Breast epithelium (tissue), 4 donors: ENCODE data around the gene ABI3BP. TPM values are rescaled to one million over a fixed set of nuclear protein-coding genes. Genes with fewer than 3 reads are reported as not detected.

Experiments
- DNase-seq, 2 donors: peaks; one replicate each; pipeline ENCODE4 v3.0.0-alpha.2; 2019; ENCODE audit warnings: low spot score in 2 of 2
- H3K27ac ChIP-seq, 2 donors: fragments of 200-600 bp; sonication (generic) in 1 of 2; one replicate each; pipeline ENCODE4 v1.5.1; 2016 to 2019; ENCODE audit warnings: mild to moderate bottlenecking in 1 of 2
- H3K27me3 ChIP-seq, 2 donors: fragments of 200-600 bp; sonication (generic) in 1 of 2; one replicate each; pipeline versions ENCODE4 v1.5.1 to v1.6.0; 2017 to 2019; ENCODE audit warnings: control low read depth in 1 of 2, mild to moderate bottlenecking in 1 of 2
- H3K36me3 ChIP-seq: fragments of 200-600 bp; one replicate; pipeline ENCODE4 v1.5.1; 2019
- H3K4me1 ChIP-seq, 2 donors: fragments of 200-600 bp; sonication (generic); one replicate each; pipeline ENCODE4 v1.5.1; 2016 to 2019; ENCODE audit warnings: control low read depth in 1 of 2
- H3K4me3 ChIP-seq, 3 donors: fragments of 200-600 bp; sonication (generic); 1 replicate in 2 of 3; 2 replicates in 1 of 3; pipeline ENCODE4 v1.5.1; 2016 to 2019; ENCODE audit warnings: mild to moderate bottlenecking in 3 of 3, moderate library complexity in 2 of 3
- H3K9me3 ChIP-seq, 2 donors: fragments of 200-600 bp; sonication (generic) in 1 of 2; one replicate each; pipeline ENCODE4 v1.5.1; 2016 to 2019; ENCODE audit warnings: control low read depth in 1 of 2
- CTCF ChIP-seq, 3 donors: fragments of 450-650 bp; IDR thresholded peaks; one replicate each; pipeline ENCODE4 v1.5.1; 2016 to 2017; ENCODE audit warnings: antibody characterized with exemption in 3 of 3, mild to moderate bottlenecking in 3 of 3, moderate library complexity in 3 of 3
- POLR2A ChIP-seq: fragments of 450-650 bp; IDR thresholded peaks from one replicate; pipeline ENCODE4 v1.6.1; 2016; ENCODE audit warnings: antibody characterized with exemption, mild to moderate bottlenecking, moderate library complexity
- POLR2AphosphoS5 ChIP-seq, 3 donors: sonication (generic); formaldehyde crosslinking; IDR thresholded peaks; one replicate each; pipeline ENCODE4 v1.6.1; 2017; ENCODE audit warnings: antibody characterized with exemption in 3 of 3
- intact Hi-C: fragments of 100-400 bp; cut with DNase I; formaldehyde crosslinking; loops from one replicate; pipeline ENCODE4 v1.15.1; 2023; ENCODE audit warnings: low total_unique reads
- total RNA-seq, 3 donors: library from RNA; depleted of rRNA; stranded (reverse); fragments of >200 nt; gene quantifications; one replicate each; pipeline ENCODE4 v1.1.0, GENCODE V29; 2016

Gene ABI3BP
- total RNA-seq, 3 donors from 2014 or later: 17.4 to 170 (median 41.1) TPM

GRCh38 chr3:100719136-100719535 is 274.1 kb downstream of the ABI3BP start:
- TF ChIP-seq POLR2AphosphoS5 (IDR thresholded peaks at IDR 0.05): no peak
- no peak for TF ChIP-seq POLR2A
- TF ChIP-seq CTCF (IDR thresholded peaks at IDR 0.05): no peak
- Histone ChIP-seq H3K4me1 (peaks cover 0 to 7% of the 10 kb centered on the region in 2 donors), H3K4me3 (no peak overlapping the region), H3K9me3 (no peaks in the 10 kb centered on the region), H3K27me3 (no peaks in the 10 kb centered on the region), H3K27ac (no peak overlapping the region), H3K36me3 (no peaks in the 10 kb centered on the region)
- no peak for DNase-seq
- intact Hi-C loops: no loop called here

DNA sequence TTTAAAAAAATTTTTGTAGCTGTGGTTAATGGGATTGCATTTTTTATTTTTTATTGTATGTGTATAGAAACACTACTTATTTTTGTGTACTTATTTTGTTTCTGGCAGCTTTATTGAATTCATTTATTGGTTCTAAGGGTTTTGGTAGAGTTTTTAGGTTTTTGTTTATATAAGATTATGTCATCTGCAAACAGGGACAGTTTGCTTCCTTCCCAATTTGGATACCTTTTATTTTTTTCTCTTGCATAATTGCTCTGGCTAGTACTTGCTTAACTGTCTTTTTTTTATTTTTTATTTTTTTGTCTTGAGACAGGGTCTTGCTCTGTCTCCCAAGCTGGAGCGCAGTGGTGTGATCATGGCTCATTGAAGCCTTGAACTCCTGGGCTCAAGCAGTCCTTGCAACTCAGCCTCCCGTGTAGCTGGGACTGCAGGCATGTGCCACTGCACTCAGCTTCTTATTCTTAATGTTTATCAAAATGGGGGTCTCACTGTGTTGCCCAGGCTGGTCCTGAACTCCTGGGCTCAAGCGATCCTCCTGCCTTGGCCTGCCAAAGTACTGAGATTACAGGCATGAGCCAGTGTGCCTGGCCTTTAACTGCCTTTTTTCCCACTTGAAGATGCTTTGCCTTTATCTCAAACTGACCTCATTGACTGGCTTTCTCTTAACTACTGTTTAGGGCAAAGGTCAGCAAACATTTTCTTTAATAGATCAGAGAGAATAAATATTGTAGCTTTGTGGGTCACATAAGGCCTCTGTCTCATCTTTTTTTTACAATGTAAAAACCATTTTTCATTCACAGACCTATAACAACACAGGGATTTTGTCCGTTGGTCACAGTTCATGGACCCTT is 275.4 kb downstream of the ABI3BP start:
- intact Hi-C loops: no loop called here
- Histone ChIP-seq H3K36me3 (no peaks in the 10 kb centered on the region), H3K4me1 (peaks cover 0 to 7% of the 10 kb centered on the region in 2 donors)

DNA sequence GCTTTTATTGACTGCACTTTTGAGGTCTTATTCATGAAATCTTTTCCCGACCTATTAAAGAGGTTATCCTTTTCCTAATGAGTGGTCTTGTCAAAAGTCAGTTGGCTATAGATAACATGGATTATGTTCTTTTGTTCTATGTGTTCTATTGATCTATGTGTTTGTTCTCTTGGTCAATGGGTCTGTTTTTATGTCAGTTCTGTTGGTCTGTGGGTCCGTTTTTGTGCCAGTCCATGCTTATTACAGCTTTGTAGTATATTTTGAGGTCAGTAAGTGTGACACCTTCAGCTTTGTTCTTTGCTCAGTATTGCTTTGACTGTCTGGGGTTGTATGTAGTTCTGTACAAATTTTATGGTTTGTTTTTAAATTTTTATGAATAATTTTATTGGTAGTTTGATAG is 276.2 kb downstream of the ABI3BP start:
- Histone ChIP-seq H3K36me3 (no peaks in the 10 kb centered on the region), H3K9me3 (no peaks in the 10 kb centered on the region), H3K4me1 (peaks cover 0 to 7% of the 10 kb centered on the region in 2 donors), H3K27me3 (no peaks in the 10 kb centered on the region), H3K4me3 (no peak overlapping the region), H3K27ac (no peak overlapping the region)
- TF ChIP-seq POLR2A: no peak
- TF ChIP-seq POLR2AphosphoS5 (IDR thresholded peaks at IDR 0.05): no peak
- TF ChIP-seq CTCF (IDR thresholded peaks at IDR 0.05): no peak
- DNase-seq: no peak
- intact Hi-C loops: no loop called here

More for the DNA sequence above, 275.4 kb downstream of the ABI3BP start:
- TF ChIP-seq POLR2A (no peak), CTCF (IDR thresholded peaks at IDR 0.05) (no peak), POLR2AphosphoS5 (IDR thresholded peaks at IDR 0.05) (no peak)
- Histone ChIP-seq H3K27me3 (no peaks in the 10 kb centered on the region), H3K27ac (no peak overlapping the region), H3K4me3 (no peak overlapping the region), H3K9me3 (no peaks in the 10 kb centered on the region)
- no peak for DNase-seq

- Histone ChIP-seq H3K27ac (no peak overlapping the region), H3K4me3 (no peak overlapping the region), H3K27me3 (no peaks in the 10 kb centered on the region), H3K36me3 (no peaks in the 10 kb centered on the region), H3K9me3 (no peaks in the 10 kb centered on the region), H3K4me1 (peaks cover 0 to 11% of the 10 kb centered on the region in 2 donors)
- no peak for DNase-seq
- TF ChIP-seq POLR2AphosphoS5 (IDR thresholded peaks at IDR 0.05): no peak
- intact Hi-C loops: no loop called here
Observed at GRCh38 chr3:100715176-100715575, 278.0 kb downstream of the ABI3BP start.

- DNase-seq: no peak
- no peak for TF ChIP-seq POLR2A
- no peak for TF ChIP-seq POLR2AphosphoS5 (IDR thresholded peaks at IDR 0.05)
- peak in 1 of 3 donors; percentile 6 for TF ChIP-seq CTCF (IDR thresholded peaks at IDR 0.05)
- Histone ChIP-seq H3K4me3 (peak overlapping the region; percentile 68 to 89 (median 74)), H3K27me3 (peaks cover 0 to 9% of the 10 kb centered on the region in 2 donors), H3K4me1 (peaks cover 0 to 4% of the 10 kb centered on the region in 2 donors), H3K9me3 (no peaks in the 10 kb centered on the region), H3K36me3 (no peaks in the 10 kb centered on the region), H3K27ac (peak overlapping the region; percentile 95 to 99)
- intact Hi-C loops: no loop called here
Observed at GRCh38 chr3:100710261-100710968, 282.8 kb downstream of the ABI3BP start.
